Gastrocnemius medialis (tissue), 4 donors: ENCODE results near the gene RNU2-1. TPM values are rescaled to one million over a fixed set of nuclear protein-coding genes. Genes with fewer than 3 reads are reported as not detected.
"Not testable (repeated sequence)": the region's sequence is repeated elsewhere in the genome, so short reads cannot be mapped to it uniquely, and the experiment has no call there.

Source experiments
- ATAC-seq, 2 donors: fragments of 150-250 bp; one replicate each; pipeline ENCODE4 v1.9.1; 2016
- DNase-seq, 2 donors: peaks; one replicate each; pipeline ENCODE4 v3.0.0-alpha.2; 2019
- H3K27ac ChIP-seq, 4 donors: fragments of 200-600 bp; sonication (generic); 1 replicate in 1 of 4; 2 replicates in 3 of 4; pipeline ENCODE4 v1.5.1; 2016 to 2018; ENCODE audit warnings: mild to moderate bottlenecking in 2 of 4, moderate library complexity in 1 of 4
- H3K27me3 ChIP-seq, 3 donors: fragments of 200-600 bp; sonication (generic) in 2 of 3; 1 replicate in 1 of 3; 2 replicates in 2 of 3; pipeline versions ENCODE4 v1.5.1 to v1.6.0; 2016 to 2019; ENCODE audit warnings: mild to moderate bottlenecking in 1 of 3, moderate library complexity in 1 of 3
- H3K36me3 ChIP-seq, 2 donors: fragments of 200-600 bp; sonication (generic) in 1 of 2; one replicate each; pipeline ENCODE4 v1.5.1; 2017 to 2018
- H3K4me1 ChIP-seq, 2 donors: fragments of 200-600 bp; sonication (generic) in 1 of 2; one replicate each; pipeline ENCODE4 v1.5.1; 2016 to 2017; ENCODE audit warnings: mild to moderate bottlenecking in 2 of 2
- H3K4me3 ChIP-seq, 4 donors: fragments of 200-600 bp; sonication (generic) in 3 of 4; 1 replicate in 1 of 4; 2 replicates in 3 of 4; pipeline ENCODE4 v1.5.1; 2016 to 2019; ENCODE audit warnings: mild to moderate bottlenecking in 2 of 4
- H3K9me3 ChIP-seq, 3 donors: fragments of 200-600 bp; sonication (generic) in 2 of 3; 1 replicate in 1 of 3; 2 replicates in 2 of 3; pipeline ENCODE4 v1.5.1; 2016 to 2019
- in situ Hi-C, 4 donors: fragments of 200-750 bp; cut with MboI; loops; one replicate each; pipeline versions ENCODE4 v1.15.0 to v1.8.0; 2017; ENCODE audit warnings: low sequenced_read_pairs in 4 of 4
- intact Hi-C: fragments of 100-400 bp; cut with DNase I; formaldehyde crosslinking; loops from one replicate; pipeline ENCODE4 v1.15.1; 2023; ENCODE audit warnings: low total_unique reads
- total RNA-seq, 4 donors: library from RNA; depleted of rRNA; stranded (reverse); fragments of >200 nt; gene quantifications; one replicate each; pipeline versions ENCODE4 v1.1.0 to v1.2.3, GENCODE V29; 2016

RNU2-1 gene
- not detected for total RNA-seq

GRCh38 chr17:43233877-43234276 is at the start of gene RNU2-1:
Gene RNU2-1 (minus strand): TSS chr17:43233977.
- H3K9me3 ChIP-seq, H3K36me3 ChIP-seq, DNase-seq, in situ Hi-C loops, H3K4me1 ChIP-seq, intact Hi-C loops, H3K27me3 ChIP-seq, H3K27ac ChIP-seq, ATAC-seq, H3K4me3 ChIP-seq: not testable (repeated sequence)

- DNase-seq, H3K27ac ChIP-seq, in situ Hi-C loops, H3K9me3 ChIP-seq, H3K4me3 ChIP-seq, intact Hi-C loops, H3K36me3 ChIP-seq, H3K4me1 ChIP-seq, H3K27me3 ChIP-seq: not testable (repeated sequence)
- peak; percentile 14 to 63 for ATAC-seq
These were observed 39.1 kb upstream of the RNU2-1 start for GRCh38 chr17:43272914-43273313.

- H3K9me3 ChIP-seq, H3K27me3 ChIP-seq, ATAC-seq, intact Hi-C loops, H3K27ac ChIP-seq, H3K4me1 ChIP-seq, H3K36me3 ChIP-seq, H3K4me3 ChIP-seq, in situ Hi-C loops: not testable (repeated sequence)
- peak in 1 of 2 donors; percentile 1 for DNase-seq
These were observed 38.7 kb upstream of the RNU2-1 start for GRCh38 chr17:43272483-43272882.

GRCh38 chr17:43270552-43271504 is 37.1 kb upstream of the RNU2-1 start:
- ATAC-seq: peak; percentile 14 to 65
- H3K27me3 ChIP-seq, H3K4me3 ChIP-seq, H3K9me3 ChIP-seq, H3K36me3 ChIP-seq, in situ Hi-C loops, DNase-seq, intact Hi-C loops, H3K27ac ChIP-seq, H3K4me1 ChIP-seq: not testable (repeated sequence)

GRCh38 chr17:43246456-43246855 is 12.7 kb upstream of the RNU2-1 start:
- H3K27me3 ChIP-seq, in situ Hi-C loops, DNase-seq, H3K36me3 ChIP-seq, H3K4me1 ChIP-seq, intact Hi-C loops, H3K9me3 ChIP-seq: not testable (repeated sequence)
- peak in 1 of 2 donors; percentile 71 for ATAC-seq
- H3K27ac ChIP-seq: peak overlapping the region in 3 of 4 donors; percentile 52 to 75 (median 59)
- H3K4me3 ChIP-seq: peak overlapping the region in 3 of 4 donors; percentile 21 to 47 (median 44)

GRCh38 chr17:43240596-43241352 is 7.0 kb upstream of the RNU2-1 start:
- H3K4me3 ChIP-seq, H3K27me3 ChIP-seq, H3K4me1 ChIP-seq, H3K36me3 ChIP-seq, H3K27ac ChIP-seq, H3K9me3 ChIP-seq, in situ Hi-C loops, DNase-seq, intact Hi-C loops: not testable (repeated sequence)
- ATAC-seq: peak; percentile 45 to 49

GRCh38 chr17:43239597-43239996 is 5.8 kb upstream of the RNU2-1 start:
- H3K27me3 ChIP-seq, H3K4me3 ChIP-seq, H3K4me1 ChIP-seq, in situ Hi-C loops, intact Hi-C loops, H3K36me3 ChIP-seq, H3K27ac ChIP-seq, H3K9me3 ChIP-seq, DNase-seq: not testable (repeated sequence)
- peak; percentile 42 to 49 for ATAC-seq

GRCh38 chr17:43233263-43233662 is 514 bp downstream of the RNU2-1 start:
- intact Hi-C loops, ATAC-seq: not testable (repeated sequence)

GRCh38 chr17:43232021-43232699 is 1.6 kb downstream of the RNU2-1 start:
- H3K27ac ChIP-seq: peak overlapping the region; percentile 9 to 84 (median 48)
- H3K36me3 ChIP-seq, H3K4me1 ChIP-seq, ATAC-seq, intact Hi-C loops, in situ Hi-C loops, H3K9me3 ChIP-seq, H3K27me3 ChIP-seq: not testable (repeated sequence)
- peak overlapping the region in 3 of 4 donors; percentile 26 to 43 (median 39) for H3K4me3 ChIP-seq
- DNase-seq: peak; percentile 42

More at GRCh38 chr17:43233263-43233662, 514 bp downstream of the RNU2-1 start:
- H3K4me1 ChIP-seq, DNase-seq, H3K4me3 ChIP-seq, H3K9me3 ChIP-seq, H3K27me3 ChIP-seq, in situ Hi-C loops, H3K36me3 ChIP-seq, H3K27ac ChIP-seq: not testable (repeated sequence)

GRCh38 chr17:43231205-43232020 is 2.4 kb downstream of the RNU2-1 start:
- H3K9me3 ChIP-seq, DNase-seq, intact Hi-C loops, H3K4me1 ChIP-seq, H3K27me3 ChIP-seq, H3K36me3 ChIP-seq, in situ Hi-C loops, ATAC-seq: not testable (repeated sequence)
- H3K27ac ChIP-seq: peak overlapping the region in 3 of 4 donors; percentile 9 to 84 (median 57)
- H3K4me3 ChIP-seq: peak overlapping the region in 3 of 4 donors; percentile 26 to 43 (median 39)
